HL-60 (cell line): ENCODE data around the gene GBX1.

Source experiments
- DNase-seq, 2 experiments: peaks; one replicate each; pipeline ENCODE4 v3.0.0-alpha.2; 2010 to 2020; ENCODE audit warnings: low read depth in 1 of 2, low spot score in 1 of 2
- H3K27ac ChIP-seq: fragments of 250-450 bp; sonication (Bioruptor Pico); replicated peaks from 2 replicates; pipeline ENCODE4 v1.5.1; 2020; ENCODE audit warnings: mild to moderate bottlenecking, moderate library complexity
- H3K27me3 ChIP-seq: fragments of 250-450 bp; sonication (Bioruptor Pico); 2 replicates; pipeline ENCODE4 v1.5.1; 2021; ENCODE audit warnings: mild to moderate bottlenecking, moderate library complexity; ENCODE audit not compliant: insufficient read depth, poor library complexity, severe bottlenecking
- H3K4me3 ChIP-seq: replicated peaks from 2 replicates; pipeline ENCODE4 v1.5.1; 2011; ENCODE audit warnings: mild to moderate bottlenecking, control low read depth, low read length; ENCODE audit not compliant: insufficient read depth
- GABPA ChIP-seq: IDR thresholded peaks from 2 replicates; pipeline ENCODE4 v1.6.1; 2012; ENCODE audit warnings: low read depth
- POLR2AphosphoS5 ChIP-seq: IDR thresholded peaks from 2 replicates; pipeline ENCODE4 v1.6.1; 2012; ENCODE audit warnings: low read depth
- SPI1 ChIP-seq: IDR thresholded peaks from 2 replicates; pipeline ENCODE4 v1.6.1; 2012; ENCODE audit warnings: low read depth, mild to moderate bottlenecking, borderline replicate concordance
- TF ChIP-seq, protein P1 (sequence below): IDR thresholded peaks from 2 replicates; pipeline ENCODE4 v1.6.1; 2012; ENCODE audit warnings: low read depth; ENCODE audit not compliant: insufficient replicate concordance
- TF ChIP-seq, protein P2 (sequence below): IDR thresholded peaks from one replicate; pipeline ENCODE4 v1.5.1; 2011; ENCODE audit warnings: low read length, control low read depth, inconsistent platforms; ENCODE audit not compliant: insufficient read depth

GBX1 gene

DNA sequence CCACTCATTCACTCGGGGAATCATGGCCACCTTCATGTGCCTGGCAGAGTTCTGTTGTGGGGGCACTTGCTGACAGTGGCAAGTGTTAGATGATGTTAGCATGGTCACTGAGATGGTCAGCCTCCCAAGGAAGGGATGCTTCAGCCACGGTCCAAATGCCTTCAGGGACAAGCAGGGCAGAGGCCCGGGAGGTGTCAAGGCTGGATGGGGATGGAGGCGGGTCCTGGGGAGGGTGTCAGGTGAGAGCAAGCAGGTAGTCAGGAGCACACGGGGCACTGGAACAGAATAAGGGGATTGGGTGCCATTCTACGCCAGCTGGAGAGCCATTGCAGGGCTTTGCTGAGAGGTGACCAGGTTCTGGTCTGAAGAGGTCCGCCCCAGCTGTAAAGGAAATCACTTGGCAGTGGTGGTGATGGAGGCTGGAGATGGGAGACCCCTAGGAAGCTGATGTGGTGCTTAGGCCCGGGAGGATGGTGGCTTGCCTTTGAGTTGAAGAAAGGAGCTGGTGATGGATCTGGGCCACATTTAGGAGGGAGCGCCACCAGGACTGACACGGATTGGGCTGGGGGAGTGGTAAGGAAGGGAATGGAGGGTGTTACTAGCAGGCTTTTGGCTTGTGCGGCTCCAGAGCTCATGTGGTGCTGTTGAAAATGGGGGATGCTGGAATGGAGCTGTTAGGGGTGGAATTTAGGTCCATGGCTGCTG lies 57.1 kb downstream of the GBX1 start:
- no peak for DNase-seq
- Histone ChIP-seq H3K27ac (no peak overlapping the region), H3K4me3 (no peak overlapping the region), H3K27me3 (no peaks in the 10 kb centered on the region)
- TF ChIP-seq POLR2AphosphoS5: no peak
- TF ChIP-seq, protein P1, sequence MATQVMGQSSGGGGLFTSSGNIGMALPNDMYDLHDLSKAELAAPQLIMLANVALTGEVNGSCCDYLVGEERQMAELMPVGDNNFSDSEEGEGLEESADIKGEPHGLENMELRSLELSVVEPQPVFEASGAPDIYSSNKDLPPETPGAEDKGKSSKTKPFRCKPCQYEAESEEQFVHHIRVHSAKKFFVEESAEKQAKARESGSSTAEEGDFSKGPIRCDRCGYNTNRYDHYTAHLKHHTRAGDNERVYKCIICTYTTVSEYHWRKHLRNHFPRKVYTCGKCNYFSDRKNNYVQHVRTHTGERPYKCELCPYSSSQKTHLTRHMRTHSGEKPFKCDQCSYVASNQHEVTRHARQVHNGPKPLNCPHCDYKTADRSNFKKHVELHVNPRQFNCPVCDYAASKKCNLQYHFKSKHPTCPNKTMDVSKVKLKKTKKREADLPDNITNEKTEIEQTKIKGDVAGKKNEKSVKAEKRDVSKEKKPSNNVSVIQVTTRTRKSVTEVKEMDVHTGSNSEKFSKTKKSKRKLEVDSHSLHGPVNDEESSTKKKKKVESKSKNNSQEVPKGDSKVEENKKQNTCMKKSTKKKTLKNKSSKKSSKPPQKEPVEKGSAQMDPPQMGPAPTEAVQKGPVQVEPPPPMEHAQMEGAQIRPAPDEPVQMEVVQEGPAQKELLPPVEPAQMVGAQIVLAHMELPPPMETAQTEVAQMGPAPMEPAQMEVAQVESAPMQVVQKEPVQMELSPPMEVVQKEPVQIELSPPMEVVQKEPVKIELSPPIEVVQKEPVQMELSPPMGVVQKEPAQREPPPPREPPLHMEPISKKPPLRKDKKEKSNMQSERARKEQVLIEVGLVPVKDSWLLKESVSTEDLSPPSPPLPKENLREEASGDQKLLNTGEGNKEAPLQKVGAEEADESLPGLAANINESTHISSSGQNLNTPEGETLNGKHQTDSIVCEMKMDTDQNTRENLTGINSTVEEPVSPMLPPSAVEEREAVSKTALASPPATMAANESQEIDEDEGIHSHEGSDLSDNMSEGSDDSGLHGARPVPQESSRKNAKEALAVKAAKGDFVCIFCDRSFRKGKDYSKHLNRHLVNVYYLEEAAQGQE: no peak

DNA sequence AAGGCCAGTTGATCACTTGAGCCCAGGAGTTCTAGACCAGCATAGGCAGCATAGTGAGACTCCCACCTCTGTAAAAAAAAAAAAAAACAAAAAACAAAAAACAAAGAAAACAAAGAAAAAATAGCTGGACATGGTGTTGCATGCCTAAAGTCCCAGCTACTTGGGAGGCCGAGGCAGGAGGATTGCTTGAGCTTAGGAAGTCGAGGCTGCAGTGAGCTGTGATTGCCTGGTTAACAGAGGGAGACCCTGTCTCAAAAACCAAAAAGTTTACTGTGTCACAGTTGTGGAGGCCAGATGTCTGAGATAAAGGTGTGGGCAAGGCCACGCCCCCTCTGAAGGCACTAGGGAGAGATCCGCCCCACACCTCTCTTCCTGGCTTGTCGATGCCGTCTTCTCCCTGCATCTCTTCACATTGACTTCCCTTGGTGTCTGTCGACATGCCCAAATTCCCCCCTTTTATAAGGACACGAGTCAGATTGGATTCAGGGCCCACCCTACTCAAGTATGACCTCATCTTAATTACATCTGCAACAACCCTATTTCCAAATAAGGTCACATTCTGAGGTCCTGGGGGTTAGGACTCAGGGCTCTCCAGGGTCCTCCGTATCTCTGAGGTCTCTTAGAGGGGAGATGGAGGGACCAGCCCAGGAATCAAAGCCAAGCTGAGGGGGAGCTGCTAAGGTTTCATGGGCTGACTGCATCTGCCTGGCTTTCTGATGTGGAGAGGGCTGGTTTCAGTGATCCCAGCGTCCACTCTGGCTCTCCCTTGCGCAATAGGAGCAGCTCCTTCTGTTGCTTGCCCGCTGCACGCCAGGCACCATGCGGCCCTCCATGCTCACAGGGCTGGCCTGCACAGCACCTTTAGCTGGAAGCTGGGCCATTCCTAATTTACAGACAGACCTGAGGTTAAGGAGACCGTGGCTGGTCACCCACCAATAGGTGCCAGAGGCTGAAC lies 58.1 kb downstream of the GBX1 start:
- Histone ChIP-seq H3K4me3 (no peak overlapping the region), H3K27ac (no peak overlapping the region), H3K27me3 (no peaks in the 10 kb centered on the region)
- TF ChIP-seq SPI1 (no peak), POLR2AphosphoS5 (no peak), GABPA (no peak)
- TF ChIP-seq, protein P2, sequence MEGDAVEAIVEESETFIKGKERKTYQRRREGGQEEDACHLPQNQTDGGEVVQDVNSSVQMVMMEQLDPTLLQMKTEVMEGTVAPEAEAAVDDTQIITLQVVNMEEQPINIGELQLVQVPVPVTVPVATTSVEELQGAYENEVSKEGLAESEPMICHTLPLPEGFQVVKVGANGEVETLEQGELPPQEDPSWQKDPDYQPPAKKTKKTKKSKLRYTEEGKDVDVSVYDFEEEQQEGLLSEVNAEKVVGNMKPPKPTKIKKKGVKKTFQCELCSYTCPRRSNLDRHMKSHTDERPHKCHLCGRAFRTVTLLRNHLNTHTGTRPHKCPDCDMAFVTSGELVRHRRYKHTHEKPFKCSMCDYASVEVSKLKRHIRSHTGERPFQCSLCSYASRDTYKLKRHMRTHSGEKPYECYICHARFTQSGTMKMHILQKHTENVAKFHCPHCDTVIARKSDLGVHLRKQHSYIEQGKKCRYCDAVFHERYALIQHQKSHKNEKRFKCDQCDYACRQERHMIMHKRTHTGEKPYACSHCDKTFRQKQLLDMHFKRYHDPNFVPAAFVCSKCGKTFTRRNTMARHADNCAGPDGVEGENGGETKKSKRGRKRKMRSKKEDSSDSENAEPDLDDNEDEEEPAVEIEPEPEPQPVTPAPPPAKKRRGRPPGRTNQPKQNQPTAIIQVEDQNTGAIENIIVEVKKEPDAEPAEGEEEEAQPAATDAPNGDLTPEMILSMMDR: no peak
- TF ChIP-seq, protein P1: no peak
- DNase-seq: no peak

DNA sequence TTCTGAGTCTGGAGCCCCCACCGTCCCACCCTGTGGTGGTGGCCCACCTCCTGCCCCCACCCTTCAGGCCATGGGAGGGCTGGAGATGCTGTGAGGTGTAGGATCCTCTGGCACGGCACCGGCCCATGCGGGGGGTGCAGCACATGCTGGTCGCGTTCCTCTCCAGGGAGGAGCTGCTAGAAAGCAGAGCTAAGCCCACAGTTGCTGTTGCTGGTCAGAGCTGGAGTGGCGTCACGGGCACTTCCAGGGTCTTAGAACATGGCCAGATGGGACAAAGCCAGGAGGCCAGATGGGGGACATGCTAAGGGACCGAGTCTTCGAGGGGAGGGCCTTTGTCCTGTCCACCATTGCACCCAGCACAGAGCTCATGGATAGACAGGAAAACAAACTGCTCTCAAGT lies 59.6 kb downstream of the GBX1 start:
- DNase-seq: no peak
- TF ChIP-seq, protein P1: no peak
- TF ChIP-seq, protein P2: no peak
- TF ChIP-seq POLR2AphosphoS5: no peak
- TF ChIP-seq GABPA: no peak
- TF ChIP-seq SPI1: no peak
- H3K27ac ChIP-seq: no peak overlapping the region
- no peaks in the 10 kb centered on the region for H3K27me3 ChIP-seq
- H3K4me3 ChIP-seq: no peak overlapping the region
